ENCODE measurements around the gene RDH13.

- TF ChIP-seq POLR2A (IDR thresholded peaks at IDR 0.05) (no peak), CTCF (IDR thresholded peaks at IDR 0.05) (no peak)
These were observed 9.0 kb upstream of the RDH13 start for GRCh38 chr19:55071913-55072312.

Measured in lower leg skin (tissue), 3 donors.